Measurements from ENCODE around the gene CNIH2.

- TF ChIP-seq CTCF (IDR thresholded peaks at IDR 0.05; ENCODE audit: poor library complexity, severe bottlenecking) (no peak), EP300 (conservative IDR thresholded peaks at IDR 0.05; ENCODE audit: poor library complexity, severe bottlenecking) (no peak), EZH2 (IDR thresholded peaks at IDR 0.05; ENCODE audit: borderline replicate concordance, insufficient read depth, low read length, poor library complexity, severe bottlenecking) (no peak), POLR2AphosphoS5 (IDR thresholded peaks at IDR 0.05) (no peak), RAD21 (conservative IDR thresholded peaks at IDR 0.05) (no peak), TAF1 (IDR thresholded peaks at IDR 0.05; ENCODE audit: low read depth) (no peak), SMC3 (conservative IDR thresholded peaks at IDR 0.05; ENCODE audit: poor library complexity) (no peak)
- TF ChIP-seq, protein P1, sequence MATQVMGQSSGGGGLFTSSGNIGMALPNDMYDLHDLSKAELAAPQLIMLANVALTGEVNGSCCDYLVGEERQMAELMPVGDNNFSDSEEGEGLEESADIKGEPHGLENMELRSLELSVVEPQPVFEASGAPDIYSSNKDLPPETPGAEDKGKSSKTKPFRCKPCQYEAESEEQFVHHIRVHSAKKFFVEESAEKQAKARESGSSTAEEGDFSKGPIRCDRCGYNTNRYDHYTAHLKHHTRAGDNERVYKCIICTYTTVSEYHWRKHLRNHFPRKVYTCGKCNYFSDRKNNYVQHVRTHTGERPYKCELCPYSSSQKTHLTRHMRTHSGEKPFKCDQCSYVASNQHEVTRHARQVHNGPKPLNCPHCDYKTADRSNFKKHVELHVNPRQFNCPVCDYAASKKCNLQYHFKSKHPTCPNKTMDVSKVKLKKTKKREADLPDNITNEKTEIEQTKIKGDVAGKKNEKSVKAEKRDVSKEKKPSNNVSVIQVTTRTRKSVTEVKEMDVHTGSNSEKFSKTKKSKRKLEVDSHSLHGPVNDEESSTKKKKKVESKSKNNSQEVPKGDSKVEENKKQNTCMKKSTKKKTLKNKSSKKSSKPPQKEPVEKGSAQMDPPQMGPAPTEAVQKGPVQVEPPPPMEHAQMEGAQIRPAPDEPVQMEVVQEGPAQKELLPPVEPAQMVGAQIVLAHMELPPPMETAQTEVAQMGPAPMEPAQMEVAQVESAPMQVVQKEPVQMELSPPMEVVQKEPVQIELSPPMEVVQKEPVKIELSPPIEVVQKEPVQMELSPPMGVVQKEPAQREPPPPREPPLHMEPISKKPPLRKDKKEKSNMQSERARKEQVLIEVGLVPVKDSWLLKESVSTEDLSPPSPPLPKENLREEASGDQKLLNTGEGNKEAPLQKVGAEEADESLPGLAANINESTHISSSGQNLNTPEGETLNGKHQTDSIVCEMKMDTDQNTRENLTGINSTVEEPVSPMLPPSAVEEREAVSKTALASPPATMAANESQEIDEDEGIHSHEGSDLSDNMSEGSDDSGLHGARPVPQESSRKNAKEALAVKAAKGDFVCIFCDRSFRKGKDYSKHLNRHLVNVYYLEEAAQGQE (IDR thresholded peaks at IDR 0.05; ENCODE audit: borderline replicate concordance): no peak
Observed at GRCh38 chr11:66265531-66266377, 12.2 kb upstream of the CNIH2 start.

Measured in neural cell (in vitro differentiated cells).